ENCODE measurements around the gene ABCF2. TPM values are rescaled to one million over a fixed set of nuclear protein-coding genes. Genes with fewer than 3 reads are reported as not detected.

The ABCF2 gene
- total RNA-seq, 1 donor from 2014 or later = 23.3 TPM

- TF ChIP-seq CTCF (IDR thresholded peaks at IDR 0.05) = no peak
- Histone ChIP-seq H3K27ac (no peak overlapping the region), H3K36me3 (no peaks in the 10 kb centered on the region), H3K27me3 (ENCODE audit: low read depth) (peaks cover 40% of the 10 kb centered on the region), H3K9me3 (no peaks in the 10 kb centered on the region), H3K4me1 (no peaks in the 10 kb centered on the region), H3K4me3 (no peak overlapping the region)
- ATAC-seq (no peak), DNase-seq (no peak)
- intact Hi-C loops (cut with DNase I) = no loop called here
Observed at GRCh38 chr7:151202836-151203235, 24.2 kb downstream of the ABCF2 start.

GRCh38 chr7:151201751-151202150, 25.3 kb downstream of the ABCF2 start:
- Histone ChIP-seq H3K9me3 (no peaks in the 10 kb centered on the region), H3K27ac (no peak overlapping the region), H3K36me3 (no peaks in the 10 kb centered on the region), H3K27me3 (ENCODE audit: low read depth) (peaks cover 37% of the 10 kb centered on the region), H3K4me3 (no peak overlapping the region), H3K4me1 (no peaks in the 10 kb centered on the region)
- DNase-seq (no peak), ATAC-seq (no peak)
- intact Hi-C loops (cut with DNase I) = no loop called here
- no peak for TF ChIP-seq CTCF (IDR thresholded peaks at IDR 0.05)

- Histone ChIP-seq H3K36me3 (no peaks in the 10 kb centered on the region), H3K4me1 (no peaks in the 10 kb centered on the region), H3K9me3 (no peaks in the 10 kb centered on the region), H3K27me3 (ENCODE audit: low read depth) (peaks cover 34% of the 10 kb centered on the region), H3K27ac (no peak overlapping the region), H3K4me3 (no peak overlapping the region)
- intact Hi-C loops (cut with DNase I) = no loop called here
- DNase-seq (no peak), ATAC-seq (no peak)
- no peak for TF ChIP-seq CTCF (IDR thresholded peaks at IDR 0.05)
Observed at GRCh38 chr7:151201344-151201743, 25.7 kb downstream of the ABCF2 start.

- no peak for ATAC-seq
- Histone ChIP-seq H3K4me3 (no peak overlapping the region), H3K27ac (no peak overlapping the region)
Observed at GRCh38 chr7:151198945-151199848, 27.8 kb downstream of the ABCF2 start.

GRCh38 chr7:151197932-151198331, 29.1 kb downstream of the ABCF2 start:
- Histone ChIP-seq H3K27ac (no peak overlapping the region), H3K27me3 (ENCODE audit: low read depth) (peaks cover 16% of the 10 kb centered on the region), H3K4me1 (no peaks in the 10 kb centered on the region), H3K36me3 (no peaks in the 10 kb centered on the region), H3K9me3 (no peaks in the 10 kb centered on the region), H3K4me3 (no peak overlapping the region)
- intact Hi-C loops (cut with DNase I) = no loop called here
- ATAC-seq = no peak
- DNase-seq = no peak
- no peak for TF ChIP-seq CTCF (IDR thresholded peaks at IDR 0.05)

More at GRCh38 chr7:151198945-151199848, 27.8 kb downstream of the ABCF2 start:
- Histone ChIP-seq H3K9me3 (no peaks in the 10 kb centered on the region), H3K4me1 (no peaks in the 10 kb centered on the region), H3K27me3 (ENCODE audit: low read depth) (peaks cover 29% of the 10 kb centered on the region), H3K36me3 (no peaks in the 10 kb centered on the region)
- intact Hi-C loops (cut with DNase I) = no loop called here
- no peak for DNase-seq
- no peak for TF ChIP-seq CTCF (IDR thresholded peaks at IDR 0.05)
